OCI-LY3 (cell line): Measurements from ENCODE around the gene NFYB.

Source experiments
- H2AFZ ChIP-seq: fragments of 200-600, 300-600 bp; shearing (Covaris generic); 2 replicates; pipeline ENCODE4 v1.6.0; 2014; ENCODE audit warnings: antibody characterized with exemption, low read depth, low read length
- H3K27ac ChIP-seq: fragments of 200-600, 300-600 bp; sonication (generic); 2 replicates; pipeline ENCODE4 v1.5.1; 2014; ENCODE audit warnings: mild to moderate bottlenecking, low read length, moderate library complexity, mixed read lengths
- H3K27me3 ChIP-seq: fragments of 200-600, 300-600 bp; sonication (generic); 2 replicates; pipeline ENCODE4 v1.6.1; 2014; ENCODE audit warnings: low read depth, low read length, mixed read lengths
- H3K36me3 ChIP-seq: fragments of 200-600, 300-600 bp; sonication (generic); replicated peaks from 2 replicates; pipeline ENCODE3; 2014; ENCODE audit warnings: low read depth, low read length, mixed read lengths
- H3K4me1 ChIP-seq: fragments of 300-600, 200-600 bp; sonication (generic); 2 replicates; pipeline ENCODE4 v1.6.1; 2014; ENCODE audit warnings: low read length, mixed read lengths
- H3K4me2 ChIP-seq: fragments of 200-600, 300-600 bp; sonication (generic); 2 replicates; pipeline ENCODE4 v1.6.1; 2014; ENCODE audit warnings: low read length, mixed read lengths
- H3K4me3 ChIP-seq: fragments of 300-600, 200-600 bp; sonication (generic); 2 replicates; pipeline ENCODE4 v1.5.1; 2014; ENCODE audit warnings: antibody characterized with exemption, mild to moderate bottlenecking, low read length, moderate library complexity
- H3K79me2 ChIP-seq: fragments of 300-600, 200-600 bp; shearing (Covaris generic); 2 replicates; pipeline ENCODE4 v1.6.1; 2014; ENCODE audit warnings: mild to moderate bottlenecking, low read length, mixed read lengths
- H3K9ac ChIP-seq: fragments of 300-600, 200-600 bp; shearing (Covaris generic); 2 replicates; pipeline ENCODE4 v1.6.0; 2014; ENCODE audit warnings: mild to moderate bottlenecking, low read length, moderate library complexity
- H3K9me3 ChIP-seq: fragments of 200-600, 300-600 bp; shearing (Covaris generic); 2 replicates; pipeline ENCODE4 v1.6.1; 2014; ENCODE audit warnings: low read length, mixed read lengths; ENCODE audit not compliant: insufficient read depth
- H4K20me1 ChIP-seq: fragments of 200-600, 300-600 bp; sonication (generic); 2 replicates; pipeline ENCODE4 v1.6.1; 2016; ENCODE audit warnings: low read length, mixed read lengths; ENCODE audit not compliant: insufficient read depth
- CTCF ChIP-seq: fragments of 200-600, 300-600 bp; sonication (generic); IDR thresholded peaks from 2 replicates; pipeline ENCODE4 v1.5.1; 2014; ENCODE audit warnings: antibody characterized with exemption, low read length, low read depth
- EZH2phosphoT487 ChIP-seq: fragments of 200-600 bp; shearing (Covaris generic); IDR thresholded peaks from 2 replicates; pipeline ENCODE4 v1.6.1; 2018; ENCODE audit warnings: antibody characterized with exemption, mixed run types, low read depth

NFYB gene

DNA sequence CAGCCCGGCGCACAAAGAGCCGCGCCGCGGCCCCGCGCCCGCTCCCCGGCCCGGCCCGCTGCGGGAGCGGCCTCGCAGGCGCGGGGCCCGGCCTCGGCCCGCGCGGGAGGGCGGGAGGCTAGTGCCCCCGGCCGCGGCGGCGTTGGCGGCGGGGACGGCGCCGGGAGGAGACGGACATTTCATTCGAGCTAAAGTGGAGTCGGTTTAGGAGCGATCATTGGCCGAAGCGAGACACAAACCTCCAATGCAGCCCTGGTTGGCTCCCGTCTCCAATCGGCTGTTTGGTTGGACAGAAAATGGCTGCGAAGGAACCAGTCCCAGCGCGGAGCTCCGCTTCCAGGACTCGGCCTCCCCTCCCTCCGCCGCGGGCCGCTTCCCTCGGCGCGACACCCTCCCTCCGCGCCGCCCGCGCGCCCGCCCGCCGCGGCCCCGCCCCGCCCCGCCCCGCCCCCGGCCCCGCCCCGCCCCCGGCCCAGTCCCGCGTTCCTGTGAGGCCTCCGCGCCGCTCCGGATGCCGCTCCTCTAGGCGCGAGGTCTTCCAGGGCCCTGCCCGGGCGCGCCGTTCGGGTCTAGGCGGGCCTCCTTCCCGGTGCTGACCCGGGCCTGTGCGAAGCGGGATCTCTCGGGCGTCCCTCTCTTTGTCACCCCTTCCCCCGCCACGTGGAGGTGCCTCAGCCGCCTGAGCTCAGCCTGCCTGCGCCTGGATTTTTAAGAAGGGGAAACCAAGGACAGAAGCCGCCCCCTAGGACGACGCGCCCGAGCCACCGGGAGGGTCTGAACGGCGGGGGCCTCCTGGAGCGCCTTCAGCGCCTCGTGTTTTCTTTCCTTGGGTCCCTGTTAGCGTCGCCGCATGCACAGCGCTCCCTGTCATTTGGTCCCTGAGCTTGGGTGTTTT, at the start of gene NFYB:
Gene NFYB, minus strand, starts transcription at position 309 of the 895 bp plus-strand sequence. CDS start 2,757 bp downstream, outside the sequence.
- H3K4me3 ChIP-seq: peak within 1 kb of the TSS; percentile 87
- no peaks in the 10 kb centered on the region for H3K27me3 ChIP-seq
- peak within 1 kb of the TSS; percentile 77; the same call in 1 of the 2 replicates for H2AFZ ChIP-seq
- H3K27ac ChIP-seq: peak within 1 kb of the TSS; percentile 49
- peak within 1 kb of the TSS; percentile 89 for H3K9ac ChIP-seq
- 0 out of 2 replicates have a peak, but pooled peaks cover 4% of the 10 kb centered on the region for H4K20me1 ChIP-seq
- TF ChIP-seq CTCF (no peak), EZH2phosphoT487 (no peak)
- H3K4me2 ChIP-seq: peak within 1 kb of the TSS; percentile 90
- peaks cover 17% of the 10 kb centered on the region for H3K4me1 ChIP-seq
- peaks cover 32% of the 10 kb centered on the region for H3K79me2 ChIP-seq
- peaks cover 15% of the 10 kb centered on the region for H3K36me3 ChIP-seq
- no peaks in the 10 kb centered on the region for H3K9me3 ChIP-seq

DNA sequence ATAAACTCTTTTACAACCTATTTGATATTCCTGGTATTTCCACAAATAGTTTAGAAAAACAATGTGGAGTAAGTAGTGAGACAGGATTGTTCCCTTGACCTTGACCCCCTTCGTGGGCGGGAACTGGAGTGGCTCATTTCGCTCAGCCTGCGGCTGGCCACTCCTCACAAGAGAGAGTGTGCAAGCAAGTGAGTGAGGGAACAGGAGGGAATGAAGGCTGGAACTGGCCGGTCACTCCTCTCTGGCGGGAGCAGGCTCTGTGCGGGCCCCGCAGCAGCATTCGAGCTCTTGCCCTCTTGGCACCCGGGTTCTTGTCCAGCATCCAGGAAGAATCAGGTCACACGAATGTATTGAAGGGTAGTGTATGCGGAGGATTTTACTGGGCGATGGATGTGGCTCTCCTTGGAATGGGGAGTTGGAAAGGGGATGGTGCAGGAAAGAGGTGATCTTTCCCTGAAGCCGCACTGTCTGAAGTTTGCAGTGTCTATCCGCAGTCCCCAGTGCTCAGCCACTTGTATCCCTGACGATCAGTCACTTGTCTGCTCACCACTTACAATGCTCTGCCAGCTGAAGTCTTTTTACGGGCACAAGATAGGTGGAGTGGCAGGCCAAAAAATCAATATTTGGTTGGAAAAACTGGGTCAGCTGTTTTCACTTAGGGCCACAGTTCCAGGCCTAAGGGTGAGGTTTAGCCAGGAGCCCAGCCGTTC, 49.6 kb upstream of the NFYB start:
- Histone ChIP-seq H3K4me3 (no peak overlapping the region), H3K9me3 (no peaks in the 10 kb centered on the region), H3K4me1 (no peaks in the 10 kb centered on the region), H3K79me2 (no peaks in the 10 kb centered on the region), H3K9ac (no peak overlapping the region), H4K20me1 (no peaks in the 10 kb centered on the region), H3K27me3 (no peaks in the 10 kb centered on the region), H3K27ac (no peak overlapping the region), H2AFZ (no peak overlapping the region), H3K36me3 (no peaks in the 10 kb centered on the region), H3K4me2 (no peak overlapping the region)
- TF ChIP-seq CTCF: no peak

DNA sequence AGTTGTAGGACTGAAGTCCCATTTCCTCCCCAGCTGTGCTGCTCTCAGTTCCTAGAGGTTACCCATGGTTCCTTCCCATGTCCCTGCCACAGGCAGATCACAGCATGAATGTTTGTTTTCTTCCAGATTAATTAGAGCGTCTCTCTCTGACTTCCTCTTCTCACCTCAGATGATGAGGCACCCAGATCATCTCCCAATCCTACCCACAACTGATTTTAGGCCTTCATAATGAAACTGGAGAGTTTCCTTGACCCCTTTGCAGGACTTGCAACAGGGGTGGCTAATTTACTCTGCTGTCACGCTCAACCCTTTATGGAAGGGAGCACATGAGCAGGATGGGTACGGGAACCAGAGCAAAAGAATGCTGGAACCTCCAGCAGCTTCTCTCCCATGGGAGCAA, 45.4 kb upstream of the NFYB start:
- Histone ChIP-seq H3K36me3 (no peaks in the 10 kb centered on the region), H3K4me3 (no peak overlapping the region), H3K4me1 (no peaks in the 10 kb centered on the region), H3K79me2 (no peaks in the 10 kb centered on the region), H2AFZ (no peak overlapping the region), H3K9me3 (no peaks in the 10 kb centered on the region), H4K20me1 (no peaks in the 10 kb centered on the region), H3K9ac (no peak overlapping the region), H3K27me3 (no peaks in the 10 kb centered on the region), H3K27ac (no peak overlapping the region), H3K4me2 (no peak overlapping the region)
- TF ChIP-seq CTCF (no peak), EZH2phosphoT487 (no peak)
